GM18519 (cell line): ENCODE results near the gene ELMOD1.

ENCODE experiments used
- ATAC-seq: cut with Tn5 transposase; IDR thresholded peaks from one replicate; pipeline ENCODE4 v1.9.1; 2021; ENCODE audit warnings: mild to moderate bottlenecking, moderate library complexity; ENCODE audit not compliant: unreplicated experiment, low FRiP score

Gene ELMOD1

GRCh38 chr11:107682171-107682570 lies 91.2 kb downstream of the ELMOD1 start:
- ATAC-seq, result no peak

- ATAC-seq, result no peak
Measured at GRCh38 chr11:107682572-107682971, 91.6 kb downstream of the ELMOD1 start.

GRCh38 chr11:107683061-107683460 lies 92.1 kb downstream of the ELMOD1 start:
- ATAC-seq, result no peak

- ATAC-seq, result no peak
Measured at GRCh38 chr11:107683807-107684206, 92.9 kb downstream of the ELMOD1 start.

GRCh38 chr11:107688322-107688918 lies 97.5 kb downstream of the ELMOD1 start:
- ATAC-seq, result no peak

- ATAC-seq, result peak; percentile 67
Measured at GRCh38 chr11:107689317-107690202, 98.6 kb downstream of the ELMOD1 start.

GRCh38 chr11:107691000-107691750 lies 100.2 kb downstream of the ELMOD1 start:
- no peak for ATAC-seq

- ATAC-seq, result no peak
Measured at GRCh38 chr11:107695446-107695845, 104.5 kb downstream of the ELMOD1 start.

- no peak for ATAC-seq
Measured at GRCh38 chr11:107696140-107696539, 105.2 kb downstream of the ELMOD1 start.

- ATAC-seq, result no peak
Measured at GRCh38 chr11:107697291-107697690, 106.3 kb downstream of the ELMOD1 start.

- ATAC-seq, result no peak
Measured at GRCh38 chr11:107699371-107700285, 108.7 kb downstream of the ELMOD1 start.

- no peak for ATAC-seq
Measured at GRCh38 chr11:107702109-107702660, 111.2 kb downstream of the ELMOD1 start.

- no peak for ATAC-seq
Measured at GRCh38 chr11:107702723-107703122, 111.8 kb downstream of the ELMOD1 start.

GRCh38 chr11:107704451-107704850 lies 113.5 kb downstream of the ELMOD1 start:
- ATAC-seq, result no peak

GRCh38 chr11:107705027-107705426 lies 114.1 kb downstream of the ELMOD1 start:
- no peak for ATAC-seq

- no peak for ATAC-seq
Measured at GRCh38 chr11:107706531-107706930, 115.6 kb downstream of the ELMOD1 start.

- no peak for ATAC-seq
Measured at GRCh38 chr11:107707215-107707671, 116.3 kb downstream of the ELMOD1 start.

GRCh38 chr11:107707807-107708206 lies 116.9 kb downstream of the ELMOD1 start:
- ATAC-seq, result no peak

GRCh38 chr11:107708792-107709191 lies 117.8 kb downstream of the ELMOD1 start:
- ATAC-seq, result no peak

GRCh38 chr11:107710301-107710700 lies 119.4 kb downstream of the ELMOD1 start:
- ATAC-seq, result no peak
